Sigmoid colon (tissue), 4 donors: ENCODE data around the gene NEK6.

ENCODE experiments used
- EP300 ChIP-seq, 4 donors: sonication (generic); formaldehyde crosslinking; IDR thresholded peaks; one replicate each; pipeline ENCODE4 v1.6.1; 2017; ENCODE audit warnings: antibody characterized with exemption in 4 of 4
- POLR2A ChIP-seq, 2 donors: fragments of 450-650 bp; IDR thresholded peaks; one replicate each; pipeline ENCODE4 v1.6.1; 2016; ENCODE audit warnings: antibody characterized with exemption in 2 of 2, mild to moderate bottlenecking in 2 of 2, moderate library complexity in 2 of 2
- POLR2AphosphoS5 ChIP-seq, 4 donors: sonication (generic); formaldehyde crosslinking; IDR thresholded peaks; one replicate each; pipeline ENCODE4 v1.6.1; 2017; ENCODE audit warnings: antibody characterized with exemption in 4 of 4
- TF ChIP-seq, protein P1 (sequence below), 4 experiments: fragments of 450-650 bp in 3 of 4; fragments of 200-600 bp in 1 of 4; IDR thresholded peaks; one replicate each; pipeline ENCODE4 v1.5.1; 2016 to 2019; ENCODE audit warnings: antibody characterized with exemption in 4 of 4, mild to moderate bottlenecking in 3 of 4, moderate library complexity in 2 of 4

DNA sequence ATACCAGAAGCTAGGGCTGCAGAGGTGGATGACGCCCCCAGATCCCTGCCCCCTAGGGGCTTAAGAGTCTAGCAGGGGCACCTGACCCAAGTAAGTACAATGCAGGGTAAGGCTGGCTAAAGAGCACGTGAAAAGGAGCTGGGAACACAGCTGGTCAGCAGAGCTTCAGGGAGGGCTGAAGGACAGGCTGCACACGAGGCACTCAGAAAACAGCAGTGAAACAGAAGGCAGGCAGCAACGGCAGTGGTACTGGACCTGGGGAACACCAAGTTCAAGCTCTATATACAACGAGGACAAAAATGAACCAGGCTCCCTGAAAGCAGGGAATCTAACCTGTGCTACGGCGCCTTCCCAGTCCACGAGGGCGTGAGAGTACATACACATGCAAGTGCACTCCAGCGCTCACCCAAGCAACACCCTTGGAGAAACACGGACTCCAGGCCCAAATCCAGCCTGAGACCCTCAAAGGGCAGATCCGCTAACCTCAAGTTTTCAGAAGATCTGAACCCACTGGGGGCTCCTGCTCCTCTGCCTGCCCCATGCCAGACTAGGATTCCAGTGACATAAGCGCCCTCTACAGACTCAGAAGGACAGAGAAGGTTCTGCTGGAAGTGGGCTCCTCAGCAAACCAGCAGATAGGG, 100.1 kb downstream of the NEK6 start:
- TF ChIP-seq POLR2A (IDR thresholded peaks at IDR 0.05) (no peak), POLR2AphosphoS5 (IDR thresholded peaks at IDR 0.05) (no peak), EP300 (IDR thresholded peaks at IDR 0.05) (no peak)
- TF ChIP-seq, protein P1, sequence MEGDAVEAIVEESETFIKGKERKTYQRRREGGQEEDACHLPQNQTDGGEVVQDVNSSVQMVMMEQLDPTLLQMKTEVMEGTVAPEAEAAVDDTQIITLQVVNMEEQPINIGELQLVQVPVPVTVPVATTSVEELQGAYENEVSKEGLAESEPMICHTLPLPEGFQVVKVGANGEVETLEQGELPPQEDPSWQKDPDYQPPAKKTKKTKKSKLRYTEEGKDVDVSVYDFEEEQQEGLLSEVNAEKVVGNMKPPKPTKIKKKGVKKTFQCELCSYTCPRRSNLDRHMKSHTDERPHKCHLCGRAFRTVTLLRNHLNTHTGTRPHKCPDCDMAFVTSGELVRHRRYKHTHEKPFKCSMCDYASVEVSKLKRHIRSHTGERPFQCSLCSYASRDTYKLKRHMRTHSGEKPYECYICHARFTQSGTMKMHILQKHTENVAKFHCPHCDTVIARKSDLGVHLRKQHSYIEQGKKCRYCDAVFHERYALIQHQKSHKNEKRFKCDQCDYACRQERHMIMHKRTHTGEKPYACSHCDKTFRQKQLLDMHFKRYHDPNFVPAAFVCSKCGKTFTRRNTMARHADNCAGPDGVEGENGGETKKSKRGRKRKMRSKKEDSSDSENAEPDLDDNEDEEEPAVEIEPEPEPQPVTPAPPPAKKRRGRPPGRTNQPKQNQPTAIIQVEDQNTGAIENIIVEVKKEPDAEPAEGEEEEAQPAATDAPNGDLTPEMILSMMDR (IDR thresholded peaks at IDR 0.05) = no peak
